GM12878 (cell line): ENCODE data around the gene NUDT22.

ENCODE experiments used
- CREB1 ChIP-seq: IDR thresholded peaks from 2 replicates; pipeline ENCODE4 v1.6.1; 2012; ENCODE audit warnings: low read depth, mild to moderate bottlenecking, inconsistent platforms
- EZH2 ChIP-seq: IDR thresholded peaks from 2 replicates; pipeline ENCODE4 v1.6.1; 2012; ENCODE audit warnings: low read depth, mild to moderate bottlenecking, control low read depth, inconsistent platforms, low read length, borderline replicate concordance; ENCODE audit not compliant: control insufficient read depth
- FOXM1 ChIP-seq: IDR thresholded peaks from 2 replicates; pipeline ENCODE4 v1.6.1; 2012; ENCODE audit warnings: low read depth, mild to moderate bottlenecking, inconsistent platforms, low read length, moderate library complexity
- GABPA ChIP-seq: IDR thresholded peaks from 2 replicates; pipeline ENCODE4 v1.6.1; 2014; ENCODE audit warnings: antibody characterized with exemption, low read depth, mild to moderate bottlenecking, inconsistent platforms
- MEF2A ChIP-seq: IDR thresholded peaks from 2 replicates; pipeline ENCODE4 v1.6.1; 2011; ENCODE audit warnings: low read depth, mild to moderate bottlenecking, low read length, moderate library complexity; ENCODE audit not compliant: insufficient read depth
- ZNF384 ChIP-seq: IDR thresholded peaks from 2 replicates; pipeline ENCODE4 v1.6.1; 2012; ENCODE audit warnings: low read depth, mild to moderate bottlenecking, low read length, improper control_type of control experiment, borderline replicate concordance
- ZNF622 ChIP-seq: fragments of 450-650 bp; IDR thresholded peaks from 2 replicates; pipeline ENCODE4 v1.6.1; 2017; ENCODE audit warnings: mild to moderate bottlenecking, inconsistent platforms
- TF ChIP-seq, protein P1 (sequence below): fragments of 450-650 bp; IDR thresholded peaks from 2 replicates; pipeline ENCODE4 v1.6.1; 2016; ENCODE audit warnings: mild to moderate bottlenecking, moderate library complexity, borderline replicate concordance
- TF ChIP-seq, protein P2 (sequence below), 3 experiments: IDR thresholded peaks in 2 of 3; conservative IDR thresholded peaks in 1 of 3; 2 replicates each; pipeline ENCODE4 v1.5.1; 2011; ENCODE audit warnings: low read depth in 3 of 3, low read length in 3 of 3, mild to moderate bottlenecking in 3 of 3, control low read depth in 2 of 3, moderate library complexity in 2 of 3, inconsistent platforms in 1 of 3, mixed read lengths in 1 of 3; ENCODE audit not compliant: control insufficient read depth in 2 of 3, insufficient read depth in 1 of 3; ENCODE audit errors: extremely low read depth in 1 of 3

DNA sequence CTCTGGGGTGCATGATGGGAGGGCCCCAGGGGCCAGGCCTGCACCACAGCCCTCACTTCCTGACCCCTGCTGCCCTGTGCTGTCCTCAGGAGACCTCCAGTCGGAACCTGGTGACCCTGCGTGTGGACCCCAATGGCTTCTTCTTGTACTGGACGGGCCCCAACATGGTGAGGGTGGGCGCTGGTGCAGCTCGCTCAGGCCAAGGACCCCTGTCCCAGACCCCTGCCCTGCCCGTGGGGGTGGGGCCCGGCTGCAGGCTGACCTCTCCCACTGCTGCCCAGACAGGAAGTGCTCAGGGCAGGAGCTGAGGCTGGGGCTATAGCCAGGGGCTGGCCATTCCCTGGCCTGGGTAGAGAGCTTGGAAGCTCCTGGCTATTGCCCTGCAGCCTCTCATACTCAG, 28.3 kb downstream of the NUDT22 start:
- TF ChIP-seq EZH2, result no peak
- TF ChIP-seq ZNF384, result no peak
- TF ChIP-seq, protein P1, sequence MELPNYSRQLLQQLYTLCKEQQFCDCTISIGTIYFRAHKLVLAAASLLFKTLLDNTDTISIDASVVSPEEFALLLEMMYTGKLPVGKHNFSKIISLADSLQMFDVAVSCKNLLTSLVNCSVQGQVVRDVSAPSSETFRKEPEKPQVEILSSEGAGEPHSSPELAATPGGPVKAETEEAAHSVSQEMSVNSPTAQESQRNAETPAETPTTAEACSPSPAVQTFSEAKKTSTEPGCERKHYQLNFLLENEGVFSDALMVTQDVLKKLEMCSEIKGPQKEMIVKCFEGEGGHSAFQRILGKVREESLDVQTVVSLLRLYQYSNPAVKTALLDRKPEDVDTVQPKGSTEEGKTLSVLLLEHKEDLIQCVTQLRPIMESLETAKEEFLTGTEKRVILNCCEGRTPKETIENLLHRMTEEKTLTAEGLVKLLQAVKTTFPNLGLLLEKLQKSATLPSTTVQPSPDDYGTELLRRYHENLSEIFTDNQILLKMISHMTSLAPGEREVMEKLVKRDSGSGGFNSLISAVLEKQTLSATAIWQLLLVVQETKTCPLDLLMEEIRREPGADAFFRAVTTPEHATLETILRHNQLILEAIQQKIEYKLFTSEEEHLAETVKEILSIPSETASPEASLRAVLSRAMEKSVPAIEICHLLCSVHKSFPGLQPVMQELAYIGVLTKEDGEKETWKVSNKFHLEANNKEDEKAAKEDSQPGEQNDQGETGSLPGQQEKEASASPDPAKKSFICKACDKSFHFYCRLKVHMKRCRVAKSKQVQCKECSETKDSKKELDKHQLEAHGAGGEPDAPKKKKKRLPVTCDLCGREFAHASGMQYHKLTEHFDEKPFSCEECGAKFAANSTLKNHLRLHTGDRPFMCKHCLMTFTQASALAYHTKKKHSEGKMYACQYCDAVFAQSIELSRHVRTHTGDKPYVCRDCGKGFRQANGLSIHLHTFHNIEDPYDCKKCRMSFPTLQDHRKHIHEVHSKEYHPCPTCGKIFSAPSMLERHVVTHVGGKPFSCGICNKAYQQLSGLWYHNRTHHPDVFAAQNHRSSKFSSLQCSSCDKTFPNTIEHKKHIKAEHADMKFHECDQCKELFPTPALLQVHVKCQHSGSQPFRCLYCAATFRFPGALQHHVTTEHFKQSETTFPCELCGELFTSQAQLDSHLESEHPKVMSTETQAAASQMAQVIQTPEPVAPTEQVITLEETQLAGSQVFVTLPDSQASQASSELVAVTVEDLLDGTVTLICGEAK, result no peak
- TF ChIP-seq, protein P2, sequence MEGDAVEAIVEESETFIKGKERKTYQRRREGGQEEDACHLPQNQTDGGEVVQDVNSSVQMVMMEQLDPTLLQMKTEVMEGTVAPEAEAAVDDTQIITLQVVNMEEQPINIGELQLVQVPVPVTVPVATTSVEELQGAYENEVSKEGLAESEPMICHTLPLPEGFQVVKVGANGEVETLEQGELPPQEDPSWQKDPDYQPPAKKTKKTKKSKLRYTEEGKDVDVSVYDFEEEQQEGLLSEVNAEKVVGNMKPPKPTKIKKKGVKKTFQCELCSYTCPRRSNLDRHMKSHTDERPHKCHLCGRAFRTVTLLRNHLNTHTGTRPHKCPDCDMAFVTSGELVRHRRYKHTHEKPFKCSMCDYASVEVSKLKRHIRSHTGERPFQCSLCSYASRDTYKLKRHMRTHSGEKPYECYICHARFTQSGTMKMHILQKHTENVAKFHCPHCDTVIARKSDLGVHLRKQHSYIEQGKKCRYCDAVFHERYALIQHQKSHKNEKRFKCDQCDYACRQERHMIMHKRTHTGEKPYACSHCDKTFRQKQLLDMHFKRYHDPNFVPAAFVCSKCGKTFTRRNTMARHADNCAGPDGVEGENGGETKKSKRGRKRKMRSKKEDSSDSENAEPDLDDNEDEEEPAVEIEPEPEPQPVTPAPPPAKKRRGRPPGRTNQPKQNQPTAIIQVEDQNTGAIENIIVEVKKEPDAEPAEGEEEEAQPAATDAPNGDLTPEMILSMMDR (IDR thresholded peaks at IDR 0.05 in 2 of 3, conservative IDR thresholded peaks at IDR 0.05 in 1 of 3; ENCODE audit: control insufficient read depth in 2 of 3, extremely low read depth in 1 of 3, insufficient read depth in 1 of 3, low read depth in 3 of 3, low read length in 3 of 3), result no peak
- no peak for TF ChIP-seq CREB1
- TF ChIP-seq FOXM1, result no peak
- no peak for TF ChIP-seq GABPA
- TF ChIP-seq MEF2A, result no peak
- TF ChIP-seq ZNF622, result no peak
